ENCODE measurements around the gene TCEAL9. TPM values are rescaled to one million over a fixed set of nuclear protein-coding genes. Genes with fewer than 3 reads are reported as not detected.
"Not testable (repeated sequence)": the region's sequence is repeated elsewhere in the genome, so short reads cannot be mapped to it uniquely, and the experiment has no call there.

The TCEAL9 gene
- total RNA-seq, 2 experiments from 2014 or later, result 2.0 TPM; not detected in 1

- ChIA-PET CTCF (ENCODE audit: unreplicated experiment) (no interaction called here), POLR2A (interaction anchor here (0.7 kb wide), 2 partner anchors 12 to 85 kb away, joined by 3 to 4 read pairs; no protein-coding TSS in a partner anchor)
- Histone ChIP-seq H3K4me1 (ENCODE audit: insufficient read depth, low read length, poor library complexity, severe bottlenecking) (no peaks in the 10 kb centered on the region), H2AFZ (ENCODE audit: low read length) (no peak overlapping the region), H3K36me3 (ENCODE audit: insufficient read depth, low read length) (no peaks in the 10 kb centered on the region), H3K9me2 (ENCODE audit: insufficient read depth, low read length) (no peaks in the 10 kb centered on the region), H3K4me2 (ENCODE audit: low read length) (no peak overlapping the region), H3K79me2 (ENCODE audit: insufficient read depth, low read depth, low read length) (no peaks in the 10 kb centered on the region), H3K4me3 (ENCODE audit: low read depth, low read length, poor library complexity, severe bottlenecking) (no peak overlapping the region), H3K9me3 (ENCODE audit: low read length) (no peaks in the 10 kb centered on the region), H3K27ac (ENCODE audit: low read depth, low read length, poor library complexity, severe bottlenecking) (no peak overlapping the region), H4K20me1 (ENCODE audit: insufficient read depth, low read length) (no peaks in the 10 kb centered on the region)
- no peak for DNase-seq (ENCODE audit: low spot score)
- no TSS peak for BruUV-seq (replicated peaks)
- intact Hi-C loops (cut with micrococcal nuclease; ENCODE audit: unreplicated experiment), result no loop called here
- TF ChIP-seq EZH2phosphoT487 (IDR thresholded peaks at IDR 0.05; ENCODE audit: borderline replicate concordance, low read depth, low read length) (no peak), CTCF (conservative IDR thresholded peaks at IDR 0.05; ENCODE audit: low read length) (no peak)
Measured at GRCh38 chrX:103384672-103385071, 28.4 kb downstream of the TCEAL9 start.

- H3K27ac ChIP-seq (ENCODE audit: low read depth, low read length, poor library complexity, severe bottlenecking); H3K4me1 ChIP-seq (ENCODE audit: insufficient read depth, low read length, poor library complexity, severe bottlenecking); H4K20me1 ChIP-seq (ENCODE audit: insufficient read depth, low read length); H2AFZ ChIP-seq (ENCODE audit: low read length); CTCF ChIA-PET (ENCODE audit: unreplicated experiment); H3K4me3 ChIP-seq (ENCODE audit: low read depth, low read length, poor library complexity, severe bottlenecking); H3K9me3 ChIP-seq (ENCODE audit: low read length); intact Hi-C loops (cut with micrococcal nuclease; ENCODE audit: unreplicated experiment); H3K79me2 ChIP-seq (ENCODE audit: insufficient read depth, low read depth, low read length); DNase-seq (ENCODE audit: low spot score); H3K4me2 ChIP-seq (ENCODE audit: low read length); H3K36me3 ChIP-seq (ENCODE audit: insufficient read depth, low read length); BruUV-seq (replicated peaks); H3K9me2 ChIP-seq (ENCODE audit: insufficient read depth, low read length): not testable (repeated sequence)
- POLR2A ChIA-PET, result interaction anchor here (0.7 kb wide), 1 partner anchor 12 kb away, joined by 4 read pairs; no protein-coding TSS in a partner anchor
Measured at GRCh38 chrX:103385283-103385830, 29.1 kb downstream of the TCEAL9 start.

- Histone ChIP-seq H3K4me3 (ENCODE audit: low read depth, low read length, poor library complexity, severe bottlenecking) (no peak overlapping the region), H3K4me2 (ENCODE audit: low read length) (no peak overlapping the region), H3K9me2 (ENCODE audit: insufficient read depth, low read length) (no peaks in the 10 kb centered on the region), H3K4me1 (ENCODE audit: insufficient read depth, low read length, poor library complexity, severe bottlenecking) (no peaks in the 10 kb centered on the region), H2AFZ (ENCODE audit: low read length) (no peak overlapping the region), H3K27ac (ENCODE audit: low read depth, low read length, poor library complexity, severe bottlenecking) (no peak overlapping the region), H3K79me2 (ENCODE audit: insufficient read depth, low read depth, low read length) (no peaks in the 10 kb centered on the region), H3K9me3 (ENCODE audit: low read length) (no peaks in the 10 kb centered on the region), H3K36me3 (ENCODE audit: insufficient read depth, low read length) (no peaks in the 10 kb centered on the region), H4K20me1 (ENCODE audit: insufficient read depth, low read length) (no peaks in the 10 kb centered on the region)
- intact Hi-C loops (cut with micrococcal nuclease; ENCODE audit: unreplicated experiment), result no loop called here
- no peak for DNase-seq (ENCODE audit: low spot score)
- CTCF ChIA-PET (ENCODE audit: unreplicated experiment), result no interaction called here
- BruUV-seq (replicated peaks), result no TSS peak
- no peak for TF ChIP-seq EZH2phosphoT487 (IDR thresholded peaks at IDR 0.05; ENCODE audit: borderline replicate concordance, low read depth, low read length)
- TF ChIP-seq CTCF (conservative IDR thresholded peaks at IDR 0.05; ENCODE audit: low read length), result no peak
- POLR2A ChIA-PET, result no interaction called here
Measured at GRCh38 chrX:103386332-103386731, 30.0 kb downstream of the TCEAL9 start.
